GM12874 (cell line): ENCODE data around the gene COA8.

Experiments
- TF ChIP-seq, protein P1 (sequence below): IDR thresholded peaks from 2 replicates; pipeline ENCODE4 v1.5.1; 2011; ENCODE audit warnings: low read depth, mild to moderate bottlenecking, control low read depth, low read length, moderate library complexity; ENCODE audit not compliant: insufficient read depth

Gene COA8

GRCh38 chr14:103528587-103529382, 34.0 kb upstream of the COA8 start, which contains the start of gene TRMT61A:
Gene TRMT61A (plus strand): TSS chr14:103529196. CDS start chr14:103529979, 783 bp downstream.
- TF ChIP-seq, protein P1, sequence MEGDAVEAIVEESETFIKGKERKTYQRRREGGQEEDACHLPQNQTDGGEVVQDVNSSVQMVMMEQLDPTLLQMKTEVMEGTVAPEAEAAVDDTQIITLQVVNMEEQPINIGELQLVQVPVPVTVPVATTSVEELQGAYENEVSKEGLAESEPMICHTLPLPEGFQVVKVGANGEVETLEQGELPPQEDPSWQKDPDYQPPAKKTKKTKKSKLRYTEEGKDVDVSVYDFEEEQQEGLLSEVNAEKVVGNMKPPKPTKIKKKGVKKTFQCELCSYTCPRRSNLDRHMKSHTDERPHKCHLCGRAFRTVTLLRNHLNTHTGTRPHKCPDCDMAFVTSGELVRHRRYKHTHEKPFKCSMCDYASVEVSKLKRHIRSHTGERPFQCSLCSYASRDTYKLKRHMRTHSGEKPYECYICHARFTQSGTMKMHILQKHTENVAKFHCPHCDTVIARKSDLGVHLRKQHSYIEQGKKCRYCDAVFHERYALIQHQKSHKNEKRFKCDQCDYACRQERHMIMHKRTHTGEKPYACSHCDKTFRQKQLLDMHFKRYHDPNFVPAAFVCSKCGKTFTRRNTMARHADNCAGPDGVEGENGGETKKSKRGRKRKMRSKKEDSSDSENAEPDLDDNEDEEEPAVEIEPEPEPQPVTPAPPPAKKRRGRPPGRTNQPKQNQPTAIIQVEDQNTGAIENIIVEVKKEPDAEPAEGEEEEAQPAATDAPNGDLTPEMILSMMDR = no peak

GRCh38 chr14:103529383-103530365, 33.1 kb upstream of the COA8 start:
- TF ChIP-seq, protein P1 = no peak

DNA sequence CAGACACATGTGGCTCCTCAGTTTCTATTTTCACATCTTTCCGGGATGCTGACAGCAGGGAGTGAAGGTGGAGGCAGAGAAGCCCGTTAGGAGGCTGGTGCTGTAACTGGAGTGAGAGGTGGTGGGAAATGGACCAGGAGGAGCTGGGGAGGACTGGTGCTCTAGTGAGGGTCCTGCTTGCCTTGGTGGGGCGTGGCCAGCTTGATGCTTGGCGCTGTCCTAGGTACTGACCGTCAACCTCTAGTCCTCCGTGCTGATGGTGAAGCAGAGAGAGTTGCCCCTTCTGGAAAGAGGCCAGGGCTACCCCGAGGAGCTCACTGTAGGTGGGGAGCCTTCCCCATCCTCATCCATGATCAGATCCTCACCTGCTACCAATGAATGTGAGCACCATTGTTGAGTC, 32.4 kb upstream of the COA8 start:
- TF ChIP-seq, protein P1 = no peak

- TF ChIP-seq, protein P1 = no peak
Observed at GRCh38 chr14:103530831-103531230, 31.9 kb upstream of the COA8 start.

DNA sequence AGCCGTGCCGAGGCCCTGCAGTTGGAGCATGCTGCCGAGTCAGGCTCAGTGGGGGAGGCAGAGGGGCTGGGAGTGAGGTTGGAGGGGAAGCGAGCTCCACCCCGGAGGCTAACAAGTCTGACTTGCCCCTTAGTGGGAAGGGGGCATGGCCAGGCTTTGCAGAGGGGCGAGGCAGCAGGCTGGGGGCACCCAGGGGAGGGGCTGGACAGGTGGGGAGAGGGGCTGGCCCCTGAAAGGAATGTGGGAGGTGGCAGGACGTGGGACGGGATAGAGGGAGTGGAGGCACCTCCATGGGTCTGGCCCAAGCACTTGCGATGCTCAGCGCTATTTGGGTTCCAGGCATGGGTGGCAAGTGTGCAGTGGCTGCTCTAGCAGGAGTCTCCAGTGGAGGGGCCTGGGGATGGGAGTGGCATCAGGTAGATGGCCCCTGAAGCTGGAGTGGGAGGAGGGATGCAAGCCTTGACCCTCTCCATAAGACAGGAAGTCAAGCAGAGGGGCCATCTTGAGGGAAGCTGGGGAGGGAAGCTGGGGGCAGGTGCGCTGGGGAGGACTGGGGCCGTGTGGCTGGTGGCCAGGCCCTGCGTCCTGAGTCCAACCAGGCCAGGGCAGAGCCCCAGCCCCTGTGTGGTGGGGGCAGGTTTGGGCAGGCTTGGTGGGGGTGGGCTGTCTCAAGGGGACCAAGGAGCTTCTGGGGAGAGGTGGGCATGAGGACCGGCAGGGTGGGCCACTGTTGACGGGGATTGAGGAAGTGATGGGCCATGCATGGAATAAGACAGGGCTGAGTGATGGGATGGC, 31.1 kb upstream of the COA8 start:
- TF ChIP-seq, protein P1 = no peak

DNA sequence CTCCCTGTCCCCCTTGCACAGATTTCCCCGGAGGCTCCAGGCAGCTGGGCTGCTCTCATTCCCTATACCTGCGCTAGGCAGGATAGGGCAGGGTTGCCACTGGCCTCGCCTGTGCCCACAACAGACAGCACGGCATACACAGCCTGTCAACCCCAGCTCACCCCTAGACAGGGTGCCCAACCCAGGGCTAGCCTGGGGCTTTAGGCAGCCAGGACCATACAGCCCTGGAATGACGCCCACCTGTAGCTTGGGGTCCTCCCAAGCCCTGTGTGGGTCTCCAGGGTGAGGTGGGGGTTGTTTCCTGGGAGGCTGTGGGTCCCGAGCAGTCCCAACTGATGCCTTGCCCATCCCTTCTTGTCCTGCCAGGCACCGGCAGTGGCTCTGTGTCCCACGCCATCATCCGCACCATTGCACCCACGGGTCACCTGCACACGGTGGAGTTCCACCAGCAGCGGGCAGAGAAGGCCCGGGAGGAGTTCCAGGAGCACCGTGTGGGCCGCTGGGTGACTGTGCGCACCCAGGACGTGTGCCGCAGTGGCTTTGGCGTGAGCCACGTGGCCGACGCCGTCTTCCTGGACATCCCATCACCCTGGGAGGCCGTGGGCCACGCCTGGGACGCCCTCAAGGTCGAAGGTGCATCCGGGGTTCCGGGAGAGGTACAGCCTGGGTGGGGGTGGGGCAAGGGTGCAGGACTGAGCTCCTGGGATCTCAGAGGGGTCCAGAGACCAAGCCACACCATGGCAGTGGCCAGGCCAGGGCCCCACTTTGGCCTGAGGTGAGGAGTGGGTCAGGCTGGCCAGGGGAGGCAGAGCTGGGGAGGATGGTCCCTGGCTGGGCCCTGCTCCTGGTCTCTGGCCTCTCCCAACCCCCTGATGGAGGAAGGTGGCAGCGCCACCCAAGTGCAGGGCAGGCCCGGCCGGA, 30.3 kb upstream of the COA8 start:
- TF ChIP-seq, protein P1 = no peak
